ENCODE results near the gene ME1. TPM values are rescaled to one million over a fixed set of nuclear protein-coding genes. Genes with fewer than 3 reads are reported as not detected.

The ME1 gene
- total RNA-seq, 1 experiment from 2014 or later = 7.8 TPM

DNA sequence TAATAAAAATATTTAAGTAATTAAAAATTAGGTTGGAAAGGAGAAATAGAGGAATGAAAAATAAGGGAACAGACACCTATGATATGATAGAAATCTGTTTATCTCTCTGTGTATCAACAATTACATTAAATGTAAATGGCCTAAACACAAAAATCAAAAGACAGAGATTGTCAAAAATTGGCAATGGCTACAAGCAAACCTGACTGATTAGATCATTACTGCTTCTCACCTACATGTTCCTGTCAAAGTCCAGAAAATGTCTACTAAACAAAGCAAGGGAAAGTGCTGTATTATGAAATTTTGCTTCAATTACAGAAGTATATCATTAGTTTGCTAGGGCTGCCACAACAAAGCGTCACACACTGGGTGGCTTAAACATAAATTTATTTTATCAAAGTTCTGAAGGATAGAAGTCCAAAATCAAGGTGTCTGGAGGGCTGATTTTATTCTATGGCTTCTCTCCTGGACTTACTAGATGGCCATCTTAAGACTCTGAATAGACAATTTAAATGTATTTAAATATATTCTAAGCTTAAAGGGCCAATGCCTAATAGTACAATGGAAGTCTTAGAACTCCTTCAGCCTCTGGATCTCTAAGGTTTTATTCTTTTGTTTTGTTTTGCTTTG is 6.3 kb downstream of the ME1 start:
- no peak overlapping the region for H3T11ph ChIP-seq (ENCODE audit: low read length)
- no peaks in the 10 kb centered on the region for H3K23me2 ChIP-seq (ENCODE audit: insufficient read length, low read depth, low read length, poor library complexity, severe bottlenecking)
- H3K79me1 ChIP-seq (ENCODE audit: insufficient read depth, low read depth, low read length, poor library complexity, severe bottlenecking) = no peaks in the 10 kb centered on the region
- H3K4ac ChIP-seq (ENCODE audit: low read depth, low read length) = no peak overlapping the region
- no peaks in the 10 kb centered on the region for H3K4me1 ChIP-seq (ENCODE audit: insufficient read depth, low read length)
- Mint-ChIP-seq H3K4me3 (no peak overlapping the region), H3K27me3 (ENCODE audit: low read depth) (no peaks in the 10 kb centered on the region; the same call in 1 of the 2 replicates), H3K27ac (no peak overlapping the region), H3K36me3 (ENCODE audit: insufficient read depth in 1 of 3, low read depth in 3 of 3) (peaks cover 16 to 27% (median 18%) of the 10 kb centered on the region in 3 experiments), H3K4me1 (peaks cover under 1% of the 10 kb centered on the region in 2 experiments; a peak in 3 of 4 replicates), H3K9me3 (peaks cover 13% of the 10 kb centered on the region in 2 experiments; a peak in 4 of 5 replicates)
- no peaks in the 10 kb centered on the region for H3K27me3 ChIP-seq (ENCODE audit: insufficient read depth, low read length)
- no peak overlapping the region for H4K91ac ChIP-seq (ENCODE audit: insufficient read length, low read depth, low read length)
- no peak overlapping the region for H3K9ac ChIP-seq (ENCODE audit: extremely low read depth, insufficient read length, low read length)
- no peak overlapping the region for H2BK120ac ChIP-seq (ENCODE audit: low read depth, low read length, poor library complexity, severe bottlenecking)
- H2BK15ac ChIP-seq (ENCODE audit: low read depth, low read length) = no peak overlapping the region
- H3K27ac ChIP-seq (ENCODE audit: insufficient read length, low read depth, low read length) = no peak overlapping the region
- no peak overlapping the region for H3K14ac ChIP-seq (ENCODE audit: insufficient read depth, low read length)
- H3K18ac ChIP-seq (ENCODE audit: insufficient read length, low read depth, low read length) = no peak overlapping the region
- no peak overlapping the region for H3K56ac ChIP-seq (ENCODE audit: insufficient read length, low read depth, low read length)
- H2AFZ ChIP-seq (ENCODE audit: low read length) = no peak overlapping the region
- no peak overlapping the region for H2AK5ac ChIP-seq (ENCODE audit: insufficient read length, low read length)
- TF ChIP-seq, protein P1, sequence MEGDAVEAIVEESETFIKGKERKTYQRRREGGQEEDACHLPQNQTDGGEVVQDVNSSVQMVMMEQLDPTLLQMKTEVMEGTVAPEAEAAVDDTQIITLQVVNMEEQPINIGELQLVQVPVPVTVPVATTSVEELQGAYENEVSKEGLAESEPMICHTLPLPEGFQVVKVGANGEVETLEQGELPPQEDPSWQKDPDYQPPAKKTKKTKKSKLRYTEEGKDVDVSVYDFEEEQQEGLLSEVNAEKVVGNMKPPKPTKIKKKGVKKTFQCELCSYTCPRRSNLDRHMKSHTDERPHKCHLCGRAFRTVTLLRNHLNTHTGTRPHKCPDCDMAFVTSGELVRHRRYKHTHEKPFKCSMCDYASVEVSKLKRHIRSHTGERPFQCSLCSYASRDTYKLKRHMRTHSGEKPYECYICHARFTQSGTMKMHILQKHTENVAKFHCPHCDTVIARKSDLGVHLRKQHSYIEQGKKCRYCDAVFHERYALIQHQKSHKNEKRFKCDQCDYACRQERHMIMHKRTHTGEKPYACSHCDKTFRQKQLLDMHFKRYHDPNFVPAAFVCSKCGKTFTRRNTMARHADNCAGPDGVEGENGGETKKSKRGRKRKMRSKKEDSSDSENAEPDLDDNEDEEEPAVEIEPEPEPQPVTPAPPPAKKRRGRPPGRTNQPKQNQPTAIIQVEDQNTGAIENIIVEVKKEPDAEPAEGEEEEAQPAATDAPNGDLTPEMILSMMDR (conservative IDR thresholded peaks at IDR 0.05) = no peak
- H3K79me2 ChIP-seq (ENCODE audit: insufficient read depth, low read length) = no peaks in the 10 kb centered on the region
- H2BK5ac ChIP-seq (ENCODE audit: insufficient read length, low read length) = no peak overlapping the region
- H4K20me1 ChIP-seq (ENCODE audit: control insufficient read depth, insufficient read depth, insufficient read length) = no peaks in the 10 kb centered on the region
- H3K23ac ChIP-seq (ENCODE audit: insufficient read length, low read depth, low read length) = no peak overlapping the region
- no peak overlapping the region for H2BK20ac ChIP-seq (ENCODE audit: low read depth, low read length, poor library complexity, severe bottlenecking)
- DNase-seq = no peak
- H3K9me3 ChIP-seq (ENCODE audit: control insufficient read depth, low read depth, low read length) = no peaks in the 10 kb centered on the region
- H2BK12ac ChIP-seq (ENCODE audit: insufficient read length, low read depth, low read length) = no peak overlapping the region
- no peak overlapping the region for H4K8ac ChIP-seq (replicated peaks; ENCODE audit: insufficient read length, low read depth, low read length)
- no peak overlapping the region for H3K4me2 ChIP-seq (ENCODE audit: insufficient read depth, insufficient read length, low read length)
- WGBS (ENCODE audit: extremely low coverage, insufficient read length, low lambda C conversion rate) = no CpG with 5 or more reads among the region's 1 CpG
- H4K5ac ChIP-seq (ENCODE audit: insufficient read length, low read depth, low read length) = no peak overlapping the region
